Measurements from ENCODE around the gene CEP126. TPM values are rescaled to one million over a fixed set of nuclear protein-coding genes. Genes with fewer than 3 reads are reported as not detected.

The CEP126 gene
- total RNA-seq, 1 donor from 2014 or later, result 4.1 TPM

DNA sequence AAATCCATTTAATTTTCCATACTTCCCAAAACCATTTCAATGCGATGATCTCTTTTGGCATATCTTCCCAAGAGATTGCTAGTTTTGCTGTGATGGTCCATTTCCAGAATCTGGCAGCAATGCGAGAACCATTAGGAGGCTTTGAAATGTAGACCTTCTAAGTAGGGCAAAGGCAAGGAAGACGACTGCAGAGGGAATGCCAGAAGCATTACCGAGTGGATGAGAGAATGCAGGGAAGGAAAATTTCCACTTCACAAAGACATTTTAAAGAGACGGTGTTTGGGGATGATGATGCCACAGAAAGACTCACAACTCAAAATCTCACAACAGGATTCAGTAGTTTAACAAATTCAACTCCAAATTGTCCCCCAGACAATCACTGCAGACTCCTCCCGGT, 471 bp upstream of the CEP126 start:
- Mint-ChIP-seq H3K9me3 (ENCODE audit: low read depth) (no peaks in the 10 kb centered on the region), H3K4me1 (ENCODE audit: low read depth) (peaks cover 55% of the 10 kb centered on the region), H3K27me3 (ENCODE audit: low read depth) (no peaks in the 10 kb centered on the region), H3K27ac (ENCODE audit: unreplicated experiment) (peak overlapping the region; percentile 98), H3K36me3 (ENCODE audit: low read depth) (no peaks in the 10 kb centered on the region), H3K4me3 (ENCODE audit: unreplicated experiment) (peak overlapping the region; percentile 92)
- no peak for DNase-seq (ENCODE audit: low spot score)
- no peak for TF ChIP-seq CTCF (IDR thresholded peaks at IDR 0.05)

- no peaks in the 10 kb centered on the region for H3K9me3 Mint-ChIP-seq (ENCODE audit: low read depth)
- peak overlapping the region; percentile 98 for H3K27ac Mint-ChIP-seq (ENCODE audit: unreplicated experiment)
- no peaks in the 10 kb centered on the region for H3K27me3 Mint-ChIP-seq (ENCODE audit: low read depth)
- no peaks in the 10 kb centered on the region for H3K36me3 Mint-ChIP-seq (ENCODE audit: low read depth)
- peak overlapping the region; percentile 92 for H3K4me3 Mint-ChIP-seq (ENCODE audit: unreplicated experiment)
- peaks cover 51% of the 10 kb centered on the region for H3K4me1 Mint-ChIP-seq (ENCODE audit: low read depth)
- DNase-seq (ENCODE audit: low spot score), result no peak
- no peak for TF ChIP-seq CTCF (IDR thresholded peaks at IDR 0.05)
Measured at GRCh38 chr11:101915791-101916291, 1.0 kb downstream of the CEP126 start.

GRCh38 chr11:101916422-101916821, 1.6 kb downstream of the CEP126 start, which contains the start of gene ANGPTL5:
Gene ANGPTL5, minus strand, starts transcription at chr11:101916522. Its CDS starts 8,613 bp downstream, at chr11:101907909.
- DNase-seq (ENCODE audit: low spot score), result no peak
- no peaks in the 10 kb centered on the region for H3K27me3 Mint-ChIP-seq (ENCODE audit: low read depth)

DNA sequence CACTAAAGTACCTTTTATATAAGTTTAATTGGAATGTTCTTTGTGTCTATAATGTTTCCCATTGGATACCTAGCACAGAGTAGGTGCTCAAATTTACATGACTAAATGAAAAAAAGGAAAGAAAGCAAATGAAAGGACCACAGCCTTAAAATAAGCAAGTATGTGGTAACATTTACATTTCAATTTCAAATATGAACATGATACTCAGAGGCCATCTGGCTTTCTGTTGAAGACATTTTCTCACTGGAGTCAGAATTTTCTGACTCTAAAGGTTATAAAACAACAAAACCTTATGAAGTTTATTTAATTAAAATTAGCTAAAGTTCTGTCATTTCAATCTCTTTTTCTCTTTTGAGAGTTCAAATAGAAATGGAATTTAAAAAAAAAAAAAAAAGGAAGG, 2.4 kb downstream of the CEP126 start:
- DNase-seq (ENCODE audit: low spot score), result no peak
- no peak overlapping the region for H3K27ac Mint-ChIP-seq (ENCODE audit: unreplicated experiment)
- H3K4me3 Mint-ChIP-seq (ENCODE audit: unreplicated experiment), result no peak overlapping the region
- H3K27me3 Mint-ChIP-seq (ENCODE audit: low read depth), result no peaks in the 10 kb centered on the region
- no peaks in the 10 kb centered on the region for H3K9me3 Mint-ChIP-seq (ENCODE audit: low read depth)
- H3K4me1 Mint-ChIP-seq (ENCODE audit: low read depth), result peaks cover 48% of the 10 kb centered on the region
- no peak for TF ChIP-seq CTCF (IDR thresholded peaks at IDR 0.05)
- H3K36me3 Mint-ChIP-seq (ENCODE audit: low read depth), result no peaks in the 10 kb centered on the region

More at GRCh38 chr11:101916422-101916821, 1.6 kb downstream of the CEP126 start, which contains the start of gene ANGPTL5:
- Mint-ChIP-seq H3K4me1 (ENCODE audit: low read depth) (peaks cover 51% of the 10 kb centered on the region), H3K36me3 (ENCODE audit: low read depth) (no peaks in the 10 kb centered on the region), H3K9me3 (ENCODE audit: low read depth) (no peaks in the 10 kb centered on the region), H3K27ac (ENCODE audit: unreplicated experiment) (peak within 1 kb of the TSS; percentile 98), H3K4me3 (ENCODE audit: unreplicated experiment) (peak within 1 kb of the TSS; percentile 92)
- TF ChIP-seq CTCF (IDR thresholded peaks at IDR 0.05), result no peak

DNA sequence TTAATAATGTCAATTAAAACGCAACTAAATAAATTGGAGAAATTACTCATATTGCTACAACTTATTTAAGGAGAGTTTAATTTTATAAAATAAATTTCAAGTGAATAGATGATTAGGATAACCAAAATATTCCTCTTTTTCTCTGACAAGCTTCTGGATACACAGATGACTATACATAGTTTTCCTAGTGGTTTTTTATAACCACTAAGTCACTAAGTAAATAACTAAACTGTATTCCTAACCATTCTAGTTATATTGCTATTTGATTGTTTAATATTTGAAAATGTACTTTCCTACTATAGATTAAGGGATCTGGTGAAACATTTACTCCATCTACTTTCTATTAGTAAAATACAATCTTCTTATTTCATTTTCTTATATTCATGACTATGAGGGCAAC, 6.2 kb downstream of the CEP126 start:
- H3K27me3 Mint-ChIP-seq (ENCODE audit: low read depth), result no peaks in the 10 kb centered on the region
- no peak for TF ChIP-seq CTCF (IDR thresholded peaks at IDR 0.05)

More for the DNA sequence above, 6.2 kb downstream of the CEP126 start:
- Mint-ChIP-seq H3K4me1 (ENCODE audit: low read depth) (peaks cover 14% of the 10 kb centered on the region), H3K9me3 (ENCODE audit: low read depth) (no peaks in the 10 kb centered on the region), H3K4me3 (ENCODE audit: unreplicated experiment) (no peak overlapping the region), H3K36me3 (ENCODE audit: low read depth) (peaks cover 5% of the 10 kb centered on the region), H3K27ac (ENCODE audit: unreplicated experiment) (no peak overlapping the region)
- no peak for DNase-seq (ENCODE audit: low spot score)
